Measurements from ENCODE around the gene IL1RAPL1.

Gene IL1RAPL1

DNA sequence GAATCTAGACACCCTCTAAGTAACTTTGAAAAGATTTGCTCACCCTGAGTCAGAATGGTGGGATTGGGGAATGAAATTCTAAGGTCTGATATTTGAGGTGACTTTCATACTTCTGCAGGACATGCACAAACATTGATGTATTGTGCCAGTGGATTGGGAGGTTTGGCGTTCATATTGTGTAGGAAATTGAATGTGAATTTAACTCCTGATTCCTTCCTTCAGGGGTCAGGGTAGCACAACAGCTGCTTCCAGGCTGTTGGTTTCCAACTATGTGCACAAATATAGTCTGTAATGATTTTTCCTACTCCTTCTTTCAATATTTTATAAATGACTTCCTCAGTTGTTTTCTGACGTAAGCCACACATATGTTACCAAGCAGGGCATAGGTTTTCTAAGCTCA lies 3.1 kb downstream of the IL1RAPL1 start:
- no peak overlapping the region for H3K27ac ChIP-seq
- no peak for TF ChIP-seq ZFX (IDR thresholded peaks at IDR 0.05; ENCODE audit: borderline replicate concordance)
- TF ChIP-seq, protein P1, sequence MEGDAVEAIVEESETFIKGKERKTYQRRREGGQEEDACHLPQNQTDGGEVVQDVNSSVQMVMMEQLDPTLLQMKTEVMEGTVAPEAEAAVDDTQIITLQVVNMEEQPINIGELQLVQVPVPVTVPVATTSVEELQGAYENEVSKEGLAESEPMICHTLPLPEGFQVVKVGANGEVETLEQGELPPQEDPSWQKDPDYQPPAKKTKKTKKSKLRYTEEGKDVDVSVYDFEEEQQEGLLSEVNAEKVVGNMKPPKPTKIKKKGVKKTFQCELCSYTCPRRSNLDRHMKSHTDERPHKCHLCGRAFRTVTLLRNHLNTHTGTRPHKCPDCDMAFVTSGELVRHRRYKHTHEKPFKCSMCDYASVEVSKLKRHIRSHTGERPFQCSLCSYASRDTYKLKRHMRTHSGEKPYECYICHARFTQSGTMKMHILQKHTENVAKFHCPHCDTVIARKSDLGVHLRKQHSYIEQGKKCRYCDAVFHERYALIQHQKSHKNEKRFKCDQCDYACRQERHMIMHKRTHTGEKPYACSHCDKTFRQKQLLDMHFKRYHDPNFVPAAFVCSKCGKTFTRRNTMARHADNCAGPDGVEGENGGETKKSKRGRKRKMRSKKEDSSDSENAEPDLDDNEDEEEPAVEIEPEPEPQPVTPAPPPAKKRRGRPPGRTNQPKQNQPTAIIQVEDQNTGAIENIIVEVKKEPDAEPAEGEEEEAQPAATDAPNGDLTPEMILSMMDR (IDR thresholded peaks at IDR 0.05) = no peak

DNA sequence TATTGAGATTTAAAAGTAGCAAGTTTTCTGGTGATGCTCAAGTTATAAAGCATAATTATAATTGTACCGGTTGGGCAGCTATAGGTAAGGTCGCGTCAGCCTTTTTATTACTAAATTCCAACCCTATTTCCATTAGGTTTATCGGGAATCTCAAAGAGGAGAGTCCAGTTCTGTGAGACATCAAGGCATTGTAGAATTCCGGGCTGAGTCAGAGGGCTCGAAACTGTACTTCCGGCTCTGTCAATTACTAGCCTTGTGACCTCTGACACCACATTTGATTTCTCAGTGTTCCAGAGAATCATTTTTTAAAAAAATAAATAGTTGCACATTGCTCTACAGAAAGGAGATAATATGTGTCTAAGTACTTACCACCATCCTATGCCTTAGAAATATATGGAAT lies 4.3 kb downstream of the IL1RAPL1 start:
- TF ChIP-seq ZFX (IDR thresholded peaks at IDR 0.05; ENCODE audit: borderline replicate concordance) = no peak
- TF ChIP-seq, protein P1 (IDR thresholded peaks at IDR 0.05) = no peak
- H3K27ac ChIP-seq = no peak overlapping the region

DNA sequence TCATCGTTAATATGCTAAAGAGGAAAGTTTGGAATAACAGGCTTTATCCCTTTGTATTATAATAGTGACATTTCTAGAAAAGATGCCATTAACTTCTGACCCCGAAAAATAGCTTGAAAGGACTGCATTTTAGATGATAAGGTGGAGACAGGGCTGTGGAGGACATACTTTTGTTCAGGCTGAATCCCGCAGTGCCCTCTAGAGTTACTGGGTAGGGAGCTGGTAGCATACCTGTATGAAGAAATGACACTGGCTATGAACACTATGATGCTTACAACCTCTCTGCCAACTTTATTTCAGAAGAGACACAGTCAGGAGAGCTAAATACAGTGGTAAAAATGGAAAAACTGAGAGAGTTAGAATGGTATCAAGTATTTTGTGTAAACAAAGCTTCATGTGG lies 8.1 kb downstream of the IL1RAPL1 start:
- TF ChIP-seq ZFX (IDR thresholded peaks at IDR 0.05; ENCODE audit: borderline replicate concordance) = no peak

DNA sequence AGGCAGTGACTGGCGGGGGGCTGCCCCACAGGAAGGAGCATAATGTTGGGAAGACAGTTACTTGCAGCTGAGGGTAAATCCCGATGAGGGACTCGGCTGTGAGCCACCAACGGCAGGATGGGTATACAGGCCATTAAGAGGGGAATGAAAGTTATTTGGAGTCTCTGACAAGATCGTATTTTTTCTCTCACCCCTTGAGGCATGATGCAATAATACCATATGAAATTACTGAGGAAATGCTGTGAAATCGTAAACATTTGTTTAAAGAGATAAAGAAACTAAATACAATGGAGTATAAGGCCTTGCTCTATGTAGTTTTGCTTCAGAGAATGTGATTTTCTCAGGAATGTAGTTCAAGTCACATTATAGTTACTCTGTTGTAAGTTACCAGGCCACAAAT lies 12.7 kb downstream of the IL1RAPL1 start:
- H3K27ac ChIP-seq = no peak overlapping the region
- TF ChIP-seq, protein P1 (IDR thresholded peaks at IDR 0.05) = no peak
- no peak for TF ChIP-seq ZFX (IDR thresholded peaks at IDR 0.05; ENCODE audit: borderline replicate concordance)

More for the DNA sequence above, 8.1 kb downstream of the IL1RAPL1 start:
- no peak overlapping the region for H3K27ac ChIP-seq

DNA sequence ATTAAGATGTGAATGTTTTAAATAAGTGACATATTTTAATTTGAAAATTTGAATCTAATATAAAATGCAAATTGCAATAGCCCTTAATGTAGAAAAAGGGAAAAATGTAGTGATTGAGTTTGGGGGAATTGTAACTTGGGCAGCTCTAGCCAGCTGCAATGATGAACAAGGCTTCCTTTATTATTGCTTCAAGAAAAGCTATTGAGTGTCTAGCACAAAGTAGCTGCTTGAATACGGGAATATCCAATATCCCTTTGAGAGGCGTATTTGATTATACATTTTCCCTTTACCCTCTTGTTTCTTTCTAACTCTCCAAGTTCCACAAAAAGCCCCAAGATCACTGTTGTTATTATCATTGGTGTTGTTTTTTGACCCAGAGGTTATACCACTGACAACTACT lies 21.8 kb downstream of the IL1RAPL1 start:
- TF ChIP-seq, protein P1 (IDR thresholded peaks at IDR 0.05) = no peak
- TF ChIP-seq ZFX (IDR thresholded peaks at IDR 0.05; ENCODE audit: borderline replicate concordance) = no peak
- H3K27ac ChIP-seq = no peak overlapping the region

DNA sequence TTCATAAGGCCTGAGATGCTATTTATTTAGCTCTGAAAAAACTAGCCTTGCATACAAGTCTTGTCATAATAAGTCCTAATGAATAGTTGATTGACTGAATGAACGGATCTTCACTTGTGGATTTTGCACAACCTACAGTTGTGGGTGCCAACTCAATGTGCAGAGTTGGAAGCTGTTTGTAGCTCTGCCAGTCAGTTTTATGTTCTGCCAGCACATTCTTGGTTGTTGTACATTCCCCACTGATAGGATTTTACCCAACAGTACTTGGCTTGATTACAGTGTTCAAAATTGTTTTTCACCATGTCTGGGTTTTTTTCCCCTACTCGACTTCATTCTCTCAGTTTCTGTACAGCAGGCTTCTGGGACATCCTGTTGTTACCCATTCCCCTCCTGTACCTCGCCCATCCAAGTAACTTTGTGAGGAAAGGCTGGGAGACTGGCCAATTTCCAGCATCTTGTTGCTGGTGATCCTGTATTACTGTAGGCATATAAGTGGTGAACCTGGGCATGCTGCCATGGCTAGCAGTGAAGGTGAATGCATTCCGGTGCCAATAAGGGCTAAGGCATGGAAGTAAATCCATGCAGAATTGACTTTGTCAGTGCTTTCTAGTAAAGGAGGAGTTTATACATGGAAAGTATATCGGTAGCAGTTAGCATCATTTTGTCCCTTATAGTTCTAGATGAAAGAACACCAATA lies 22.8 kb downstream of the IL1RAPL1 start:
- TF ChIP-seq ZFX (IDR thresholded peaks at IDR 0.05; ENCODE audit: borderline replicate concordance) = no peak
- TF ChIP-seq, protein P1 (IDR thresholded peaks at IDR 0.05) = no peak
- no peak overlapping the region for H3K27ac ChIP-seq

DNA sequence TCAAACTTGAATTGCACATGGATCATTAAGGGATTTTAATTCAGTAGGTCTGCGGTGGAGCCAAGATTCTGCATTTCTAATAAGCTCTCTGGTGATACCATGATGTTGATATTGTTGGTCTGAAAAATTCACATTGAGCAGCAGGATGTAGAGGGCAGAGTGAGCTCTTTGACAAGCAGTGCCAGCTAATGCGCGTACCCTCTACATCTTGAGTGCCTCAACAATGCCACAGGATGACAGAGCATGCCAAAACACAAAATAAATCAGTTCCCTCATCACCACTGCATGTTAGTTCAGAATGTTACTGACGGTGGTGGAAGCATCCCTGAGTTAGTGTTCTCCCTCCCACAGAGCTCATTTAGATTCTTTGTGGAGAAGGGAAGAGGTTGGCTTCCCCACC lies 23.5 kb downstream of the IL1RAPL1 start:
- TF ChIP-seq, protein P1 (IDR thresholded peaks at IDR 0.05) = no peak
- no peak for TF ChIP-seq ZFX (IDR thresholded peaks at IDR 0.05; ENCODE audit: borderline replicate concordance)

DNA sequence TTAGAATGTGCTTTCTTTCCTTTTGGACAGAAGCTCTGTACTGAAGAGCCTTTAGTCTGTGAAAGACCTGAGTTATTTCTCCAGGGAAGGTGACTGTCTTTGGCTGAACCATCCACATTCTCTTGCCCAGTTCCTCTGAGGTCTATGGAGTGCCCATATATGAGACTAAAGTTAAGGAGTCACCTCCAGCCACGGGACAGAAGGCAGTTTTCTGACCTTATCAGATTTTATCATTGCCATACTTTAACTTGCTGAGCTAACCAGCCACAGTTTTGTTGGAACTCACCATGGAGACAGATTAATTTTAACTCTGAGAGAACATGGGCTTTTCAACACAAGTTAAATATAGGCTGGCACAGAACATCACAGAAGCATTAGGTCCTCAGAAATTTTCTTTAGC lies 26.3 kb downstream of the IL1RAPL1 start:
- TF ChIP-seq, protein P1 (IDR thresholded peaks at IDR 0.05) = no peak
- TF ChIP-seq ZFX (IDR thresholded peaks at IDR 0.05; ENCODE audit: borderline replicate concordance) = no peak
- no peak overlapping the region for H3K27ac ChIP-seq

More for the DNA sequence above, 23.5 kb downstream of the IL1RAPL1 start:
- no peak overlapping the region for H3K27ac ChIP-seq
